ENCODE results near the gene SMC1B.
A peak's percentile ranks its signal among the peaks of the same experiment; 100 is the strongest.

Gene SMC1B

DNA sequence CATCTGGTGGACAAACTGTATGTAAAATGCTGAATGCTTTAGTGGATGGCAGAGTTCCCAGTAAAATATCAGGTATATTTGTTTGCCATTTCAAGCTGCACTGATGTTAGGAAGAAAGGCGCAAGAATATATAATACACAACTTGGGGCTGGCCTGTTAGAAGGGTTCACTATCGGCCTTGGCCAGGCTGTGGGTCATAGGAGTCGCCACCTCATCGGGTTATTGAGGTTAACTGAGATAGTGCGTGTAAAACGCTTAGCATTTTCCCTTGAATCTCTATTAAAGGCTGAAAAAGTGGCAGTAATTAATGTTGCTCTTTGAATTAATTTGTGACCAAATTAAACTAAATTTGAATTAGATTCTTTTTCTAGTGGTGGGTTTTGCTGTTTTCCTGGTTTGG is 98.6 kb downstream of the SMC1B start:
- H3K9me3 ChIP-seq (replicated peaks; ENCODE audit: low read length): no peaks in the 10 kb centered on the region
- H3K4me3 ChIP-seq (ENCODE audit: low read length): no peak overlapping the region
- H3K4me1 ChIP-seq (ENCODE audit: control insufficient read depth, insufficient read depth, low read length): peaks cover 43% of the 10 kb centered on the region
- H3K4me2 ChIP-seq (ENCODE audit: low read length): no peak overlapping the region
- no peaks in the 10 kb centered on the region for H3K27me3 ChIP-seq (ENCODE audit: control insufficient read depth, insufficient read depth, low read length)
- H3K9ac ChIP-seq (ENCODE audit: low read depth, low read length): no peak overlapping the region
- no peaks in the 10 kb centered on the region for H3K36me3 ChIP-seq (ENCODE audit: insufficient read depth, low read length)

DNA sequence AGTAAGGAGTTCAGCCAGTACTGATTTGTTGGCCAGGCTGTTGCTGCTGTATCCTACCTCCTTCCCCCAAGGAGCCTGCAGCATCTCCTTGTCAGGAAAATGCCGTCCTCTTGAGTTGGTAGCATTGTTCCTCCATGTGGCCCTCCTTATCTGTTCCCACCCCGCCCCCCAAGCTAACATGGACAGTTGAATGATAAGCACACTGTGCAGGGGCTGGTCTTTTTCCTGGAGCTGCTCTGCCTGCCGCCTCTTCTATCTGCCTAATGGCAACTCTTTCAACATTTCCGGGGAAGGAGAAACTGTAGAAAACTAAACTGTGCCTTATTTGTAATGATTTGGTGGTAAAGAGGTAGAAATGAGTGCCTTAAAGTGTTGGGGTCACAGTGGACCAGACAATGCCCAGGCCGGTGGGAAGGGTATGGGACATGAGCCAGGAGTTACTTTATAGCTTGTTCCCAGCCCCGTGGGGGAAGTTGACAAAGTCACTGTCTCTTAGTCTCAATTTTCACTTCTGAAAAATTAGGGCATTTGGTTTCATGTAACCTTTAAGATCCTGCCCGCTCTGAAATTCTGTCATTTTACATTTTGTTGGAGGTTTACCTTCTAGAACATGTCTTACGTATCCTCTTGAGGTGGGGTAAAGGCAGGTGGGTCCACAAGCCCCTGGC is 99.2 kb downstream of the SMC1B start:
- H3K4me3 ChIP-seq (ENCODE audit: low read length): no peak overlapping the region
- H3K9me3 ChIP-seq (replicated peaks; ENCODE audit: low read length): no peaks in the 10 kb centered on the region
- no peak overlapping the region for H3K9ac ChIP-seq (ENCODE audit: low read depth, low read length)
- H3K4me1 ChIP-seq (ENCODE audit: control insufficient read depth, insufficient read depth, low read length): peaks cover 40% of the 10 kb centered on the region
- H3K4me2 ChIP-seq (ENCODE audit: low read length): no peak overlapping the region
- H3K27me3 ChIP-seq (ENCODE audit: control insufficient read depth, insufficient read depth, low read length): no peaks in the 10 kb centered on the region
- no peaks in the 10 kb centered on the region for H3K36me3 ChIP-seq (ENCODE audit: insufficient read depth, low read length)

DNA sequence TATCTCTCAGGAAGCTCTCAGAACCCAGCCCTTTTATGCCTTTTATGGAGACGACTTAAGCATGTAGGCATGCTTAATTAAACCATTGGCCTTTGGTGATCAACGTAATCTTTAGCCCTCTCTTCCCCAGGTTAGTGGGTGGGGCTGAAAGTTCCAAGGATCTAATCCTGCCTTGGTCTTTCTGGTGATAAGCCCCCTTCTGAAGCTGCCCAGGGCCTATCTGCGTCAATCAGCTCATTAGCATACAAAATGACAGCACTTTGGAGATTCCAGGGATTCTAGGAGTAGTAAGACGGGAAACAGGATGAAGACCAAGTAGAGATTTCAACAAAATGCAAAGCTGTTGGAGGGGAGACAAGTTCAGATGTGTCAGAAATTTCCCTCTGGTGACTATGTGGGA is 100.5 kb downstream of the SMC1B start:
- H3K36me3 ChIP-seq (ENCODE audit: insufficient read depth, low read length): no peaks in the 10 kb centered on the region
- H3K27me3 ChIP-seq (ENCODE audit: control insufficient read depth, insufficient read depth, low read length): no peaks in the 10 kb centered on the region
- H3K4me3 ChIP-seq (ENCODE audit: low read length): no peak overlapping the region
- peaks cover 31% of the 10 kb centered on the region for H3K4me1 ChIP-seq (ENCODE audit: control insufficient read depth, insufficient read depth, low read length)
- H3K4me2 ChIP-seq (ENCODE audit: low read length): no peak overlapping the region
- no peaks in the 10 kb centered on the region for H3K9me3 ChIP-seq (replicated peaks; ENCODE audit: low read length)
- no peak overlapping the region for H3K9ac ChIP-seq (ENCODE audit: low read depth, low read length)

DNA sequence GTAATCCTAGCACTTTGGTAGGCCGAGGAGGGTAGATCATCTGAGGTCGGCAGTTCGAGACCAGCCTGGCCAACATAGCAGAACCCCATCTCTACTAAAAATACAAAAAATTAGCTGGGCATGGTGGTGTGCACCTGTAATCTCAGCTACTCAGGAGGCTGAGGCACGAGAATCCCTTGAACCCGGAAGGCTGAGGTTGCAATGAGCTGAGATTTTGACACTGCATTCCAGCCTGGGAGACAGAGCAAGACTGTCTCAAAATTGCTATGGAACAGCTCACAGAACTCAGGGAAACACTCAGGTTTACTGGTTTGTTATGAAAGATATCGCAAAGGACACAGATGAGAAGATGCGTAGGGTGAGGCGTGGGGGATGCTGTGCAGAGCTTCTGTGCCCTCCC is 101.0 kb downstream of the SMC1B start:
- H3K9me3 ChIP-seq (replicated peaks; ENCODE audit: low read length): no peaks in the 10 kb centered on the region
- H3K4me3 ChIP-seq (ENCODE audit: low read length): no peak overlapping the region
- peaks cover 26% of the 10 kb centered on the region for H3K4me1 ChIP-seq (ENCODE audit: control insufficient read depth, insufficient read depth, low read length)
- H3K36me3 ChIP-seq (ENCODE audit: insufficient read depth, low read length): no peaks in the 10 kb centered on the region
- H3K27me3 ChIP-seq (ENCODE audit: control insufficient read depth, insufficient read depth, low read length): no peaks in the 10 kb centered on the region
- no peak overlapping the region for H3K4me2 ChIP-seq (ENCODE audit: low read length)
- no peak overlapping the region for H3K9ac ChIP-seq (ENCODE audit: low read depth, low read length)

DNA sequence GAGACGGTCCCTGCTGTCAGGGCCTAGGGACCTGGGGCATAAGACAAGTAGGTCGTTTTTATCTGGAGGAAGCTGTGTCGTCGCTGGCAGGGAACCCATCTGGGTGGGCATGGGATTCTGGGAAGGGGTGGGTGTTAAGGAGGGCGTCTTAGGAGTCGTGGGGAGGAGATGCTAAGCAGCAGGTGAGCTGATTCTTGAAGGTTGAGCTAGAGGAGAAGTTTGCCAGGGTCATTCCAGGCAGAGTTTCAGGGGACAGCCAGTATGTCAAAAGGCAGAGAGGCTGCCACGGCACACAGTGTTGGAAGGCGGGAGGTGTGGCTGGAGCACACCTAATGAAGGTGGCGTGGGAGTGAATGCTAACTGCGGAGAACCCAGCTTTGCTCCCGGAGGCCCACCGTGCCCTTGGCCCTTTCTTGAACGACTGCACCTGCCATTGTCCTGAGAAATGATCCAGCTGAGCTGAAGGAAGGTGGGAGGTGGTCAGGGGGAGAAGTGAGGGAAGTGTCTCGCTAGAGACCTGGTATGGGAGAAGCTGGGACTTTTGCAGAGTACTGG is 102.3 kb downstream of the SMC1B start:
- no peaks in the 10 kb centered on the region for H3K36me3 ChIP-seq (ENCODE audit: insufficient read depth, low read length)
- H3K4me3 ChIP-seq (ENCODE audit: low read length): peak overlapping the region; percentile 80
- peak overlapping the region; percentile 94 for H3K4me2 ChIP-seq (ENCODE audit: low read length)
- peaks cover 20% of the 10 kb centered on the region for H3K4me1 ChIP-seq (ENCODE audit: control insufficient read depth, insufficient read depth, low read length)
- no peaks in the 10 kb centered on the region for H3K27me3 ChIP-seq (ENCODE audit: control insufficient read depth, insufficient read depth, low read length)
- no peaks in the 10 kb centered on the region for H3K9me3 ChIP-seq (replicated peaks; ENCODE audit: low read length)
- peak overlapping the region; percentile 81 for H3K9ac ChIP-seq (ENCODE audit: low read depth, low read length)

DNA sequence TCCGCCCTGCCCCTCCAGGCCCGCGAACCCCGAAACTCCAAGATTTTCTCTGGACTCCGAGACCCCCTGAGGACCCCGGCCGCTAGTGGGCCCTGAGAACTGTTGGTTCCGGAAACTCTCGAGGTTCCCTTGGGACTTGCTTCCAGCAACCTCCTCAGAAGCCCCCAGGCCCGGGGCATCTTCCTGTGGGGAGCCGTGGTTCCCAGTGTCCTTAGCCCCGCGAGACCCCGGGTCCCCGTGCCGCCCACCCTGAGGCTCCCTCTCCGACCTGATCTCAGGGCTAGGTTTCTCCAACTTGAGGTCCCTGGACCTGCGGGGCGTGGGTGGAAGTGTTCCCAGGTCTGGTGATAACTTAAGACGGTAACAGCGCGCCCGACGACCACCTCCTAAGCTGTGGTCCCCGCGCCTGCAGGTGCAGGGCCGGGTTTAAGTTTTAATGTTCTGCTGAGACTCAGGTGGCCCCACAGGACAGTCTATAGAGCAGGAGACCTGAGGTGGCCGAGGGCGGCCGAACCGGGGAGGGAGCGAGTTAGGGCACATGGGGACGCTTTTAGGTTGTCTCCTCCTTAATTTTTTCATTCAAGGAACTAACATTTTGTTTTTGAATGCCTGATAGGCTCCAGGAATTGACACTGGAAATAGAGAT is 102.9 kb downstream of the SMC1B start:
- Histone ChIP-seq H3K4me3 (ENCODE audit: low read length) (peak overlapping the region; percentile 80), H3K36me3 (ENCODE audit: insufficient read depth, low read length) (no peaks in the 10 kb centered on the region), H3K9me3 (replicated peaks; ENCODE audit: low read length) (no peaks in the 10 kb centered on the region), H3K4me1 (ENCODE audit: control insufficient read depth, insufficient read depth, low read length) (peaks cover 20% of the 10 kb centered on the region), H3K4me2 (ENCODE audit: low read length) (peak overlapping the region; percentile 94), H3K27me3 (ENCODE audit: control insufficient read depth, insufficient read depth, low read length) (no peaks in the 10 kb centered on the region), H3K9ac (ENCODE audit: low read depth, low read length) (peak overlapping the region; percentile 81)

DNA sequence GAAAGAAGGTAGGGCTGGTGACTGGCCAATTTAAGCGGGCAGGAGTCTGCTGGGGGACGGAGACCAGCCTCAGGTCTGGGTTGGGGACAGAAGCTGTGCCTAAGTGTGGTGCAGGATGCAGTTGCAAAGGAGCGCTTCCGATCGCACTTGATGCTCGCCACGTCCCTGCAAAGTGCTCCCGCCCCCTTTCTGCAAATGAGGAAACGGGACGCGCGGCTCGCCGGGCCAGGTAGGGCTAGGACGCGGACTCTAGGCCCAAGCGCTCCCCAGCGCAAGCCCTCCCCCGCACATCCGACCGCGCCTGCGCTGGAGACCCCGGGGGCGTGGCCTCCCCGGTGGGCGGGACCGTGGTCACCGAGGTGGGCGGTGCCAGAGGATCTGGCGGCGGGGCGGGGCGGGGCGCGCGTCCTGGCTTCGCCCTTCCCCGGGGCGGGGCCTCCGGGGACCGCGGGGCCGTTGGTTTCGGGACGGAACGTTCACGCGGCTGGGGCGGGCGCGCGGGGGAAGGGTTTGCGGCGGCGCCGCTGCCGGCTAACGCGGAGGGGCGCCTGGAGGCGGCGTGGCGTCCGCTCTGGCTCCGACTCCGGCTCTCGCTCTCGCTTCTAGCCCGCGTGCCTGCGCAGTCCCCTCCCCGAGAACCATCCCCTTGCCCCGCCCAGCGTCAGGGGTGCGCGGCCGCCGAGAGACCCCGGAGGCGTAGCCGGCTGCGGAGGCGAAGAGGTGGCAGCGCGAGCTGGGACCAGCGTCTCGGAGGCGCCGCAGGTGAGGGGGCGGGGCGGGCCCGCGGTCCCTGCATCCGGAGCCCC is 103.8 kb downstream of the SMC1B start, which contains the start of gene FAM118A:
Gene FAM118A, plus strand, starts transcription at position 513 of the 806 bp plus-strand sequence. CDS start 12,446 bp downstream, outside the sequence.
- H3K36me3 ChIP-seq (ENCODE audit: insufficient read depth, low read length): no peaks in the 10 kb centered on the region
- H3K9ac ChIP-seq (ENCODE audit: low read depth, low read length): peak within 1 kb of the TSS; percentile 81
- peak within 1 kb of the TSS; percentile 94 for H3K4me2 ChIP-seq (ENCODE audit: low read length)
- no peaks in the 10 kb centered on the region for H3K27me3 ChIP-seq (ENCODE audit: control insufficient read depth, insufficient read depth, low read length)
- no peaks in the 10 kb centered on the region for H3K9me3 ChIP-seq (replicated peaks; ENCODE audit: low read length)
- H3K4me3 ChIP-seq (ENCODE audit: low read length): peak within 1 kb of the TSS; percentile 80
- H3K4me1 ChIP-seq (ENCODE audit: control insufficient read depth, insufficient read depth, low read length): peaks cover 20% of the 10 kb centered on the region

DNA sequence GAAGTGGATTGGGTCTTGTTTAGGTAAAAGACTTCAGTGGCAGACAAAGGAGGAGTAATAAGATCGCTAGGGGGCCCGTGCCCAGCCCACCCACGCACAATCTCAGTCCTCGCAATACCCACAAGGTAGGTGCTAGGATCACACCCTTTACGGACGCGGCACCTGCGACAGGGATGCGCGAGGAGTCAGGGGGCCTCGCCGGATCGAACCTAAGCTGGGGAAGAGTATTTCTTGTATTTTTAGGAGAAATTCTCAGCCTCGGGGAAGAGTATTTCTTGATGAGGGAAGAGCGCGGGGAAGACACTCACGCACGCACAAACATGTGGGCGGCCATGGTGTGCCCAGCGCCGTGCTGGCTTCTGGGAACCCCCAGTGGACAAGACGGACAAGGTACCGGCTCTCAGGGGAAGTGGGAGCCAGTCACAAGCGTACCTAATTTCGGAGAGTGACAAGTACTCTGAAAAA is 104.4 kb downstream of the SMC1B start:
- peak overlapping the region; percentile 80 for H3K4me3 ChIP-seq (ENCODE audit: low read length)

DNA sequence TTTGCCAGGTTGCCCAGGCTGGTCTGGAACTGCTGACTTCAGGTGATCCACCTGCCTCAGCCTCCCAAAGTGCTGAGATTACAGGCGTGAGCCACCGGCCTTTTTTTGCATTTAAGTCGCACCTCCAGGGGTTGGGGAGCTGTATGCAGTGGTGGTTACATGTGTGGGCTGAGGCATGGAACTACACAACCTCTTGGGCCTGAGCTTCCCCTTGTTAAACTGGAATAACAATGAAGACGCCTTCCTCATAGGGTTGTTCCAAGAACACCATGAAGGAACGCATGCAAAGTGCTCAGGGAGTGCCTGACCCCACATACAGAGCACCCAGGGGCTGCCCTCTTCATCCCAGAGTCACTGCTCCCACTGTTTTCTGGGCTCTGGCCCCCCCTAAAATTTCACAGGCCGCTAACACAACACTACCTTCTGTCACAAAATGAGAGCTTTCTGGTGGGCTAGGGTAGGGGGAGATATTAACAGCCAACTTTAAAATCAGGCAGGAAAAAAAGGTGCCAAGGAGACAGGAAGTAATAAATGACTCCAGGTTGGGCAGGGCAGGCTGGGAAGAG is 104.9 kb downstream of the SMC1B start:
- H3K9ac ChIP-seq (ENCODE audit: low read depth, low read length): no peak overlapping the region

More for the DNA sequence above, 104.4 kb downstream of the SMC1B start:
- no peaks in the 10 kb centered on the region for H3K36me3 ChIP-seq (ENCODE audit: insufficient read depth, low read length)
- peaks cover 18% of the 10 kb centered on the region for H3K4me1 ChIP-seq (ENCODE audit: control insufficient read depth, insufficient read depth, low read length)
- H3K9ac ChIP-seq (ENCODE audit: low read depth, low read length): peak overlapping the region; percentile 81
- H3K9me3 ChIP-seq (replicated peaks; ENCODE audit: low read length): no peaks in the 10 kb centered on the region
- peak overlapping the region; percentile 88 for H3K4me2 ChIP-seq (ENCODE audit: low read length)
- no peaks in the 10 kb centered on the region for H3K27me3 ChIP-seq (ENCODE audit: control insufficient read depth, insufficient read depth, low read length)

DNA sequence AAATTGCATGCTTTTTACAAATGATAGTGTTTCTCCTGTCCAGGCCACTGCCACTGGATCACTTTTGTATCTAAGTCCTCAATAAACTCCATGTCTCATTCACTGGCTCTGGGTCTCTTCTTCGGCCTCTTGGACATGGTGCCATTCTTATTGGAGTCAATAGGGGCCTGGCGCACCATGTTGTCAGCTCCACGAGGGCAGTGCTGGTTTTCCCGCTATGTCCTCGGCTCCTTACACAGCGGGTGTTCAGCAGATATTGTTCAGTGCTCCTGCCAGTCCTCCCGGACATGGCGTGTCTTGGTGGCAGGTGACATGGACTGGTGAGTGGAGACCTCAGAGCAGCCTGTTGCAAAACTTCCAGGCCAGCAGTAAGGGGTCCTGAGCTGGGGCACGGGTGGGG is 107.3 kb downstream of the SMC1B start:
- Histone ChIP-seq H3K27me3 (ENCODE audit: control insufficient read depth, insufficient read depth, low read length) (no peaks in the 10 kb centered on the region), H3K4me1 (ENCODE audit: control insufficient read depth, insufficient read depth, low read length) (peaks cover 16% of the 10 kb centered on the region), H3K9ac (ENCODE audit: low read depth, low read length) (no peak overlapping the region), H3K9me3 (replicated peaks; ENCODE audit: low read length) (no peaks in the 10 kb centered on the region), H3K36me3 (ENCODE audit: insufficient read depth, low read length) (no peaks in the 10 kb centered on the region), H3K4me2 (ENCODE audit: low read length) (no peak overlapping the region), H3K4me3 (ENCODE audit: low read length) (no peak overlapping the region)

More for the DNA sequence above, 104.9 kb downstream of the SMC1B start:
- H3K4me1 ChIP-seq (ENCODE audit: control insufficient read depth, insufficient read depth, low read length): peaks cover 16% of the 10 kb centered on the region
- H3K9me3 ChIP-seq (replicated peaks; ENCODE audit: low read length): no peaks in the 10 kb centered on the region
- no peak overlapping the region for H3K4me2 ChIP-seq (ENCODE audit: low read length)
- H3K36me3 ChIP-seq (ENCODE audit: insufficient read depth, low read length): no peaks in the 10 kb centered on the region
- no peaks in the 10 kb centered on the region for H3K27me3 ChIP-seq (ENCODE audit: control insufficient read depth, insufficient read depth, low read length)
- H3K4me3 ChIP-seq (ENCODE audit: low read length): no peak overlapping the region

All from skeletal muscle satellite cell (primary cell).